Panc1 (cell line): ENCODE results near the gene SHISA8. TPM values are rescaled to one million over a fixed set of nuclear protein-coding genes. Genes with fewer than 3 reads are reported as not detected.

Experiments
- ATAC-seq: fragments of 200-7000 bp; cut with Tn5 transposase; 2 replicates; pipeline ENCODE4 v1.9.1; 2020; ENCODE audit warnings: mild to moderate bottlenecking, moderate library complexity
- BruUV-seq: library from RNA; stranded (reverse); fragments of 400-500 nt; replicated peaks from 2 replicates; lab custom pipeline; 2021; lab: Mats Ljungman, UMichigan
- CTCF ChIA-PET: fragments of 300-600 bp; sonication (Branson Sonifier 250); formaldehyde crosslinking; loops from one replicate; lab custom pipeline; 2022; ENCODE audit warnings: antibody characterized with exemption; lab: Charles Lee
- POLR2A ChIA-PET: fragments of 300-600 bp; sonication (Branson Sonifier 250); formaldehyde crosslinking; loops from one replicate; lab custom pipeline; 2022; ENCODE audit warnings: antibody characterized with exemption; lab: Charles Lee
- DNase-seq: peaks from one replicate; pipeline ENCODE4 v3.0.0-alpha.2; 2010; ENCODE audit warnings: low read depth, low spot score
- H3K27ac ChIP-seq: 2 replicates; pipeline ENCODE4 v1.5.1; 2011; ENCODE audit warnings: mild to moderate bottlenecking, low read length, inconsistent platforms
- H3K27me3 ChIP-seq: fragments of 200-500 bp; sonication (Bioruptor generic); 2 replicates; pipeline ENCODE4 v1.6.0; 2014; ENCODE audit warnings: low read length, inconsistent platforms; ENCODE audit not compliant: control insufficient read depth, insufficient read depth
- H3K36me3 ChIP-seq: fragments of 200-500 bp; sonication (Bioruptor generic); 2 replicates; pipeline ENCODE4 v1.5.1; 2014; ENCODE audit warnings: inconsistent platforms, mild to moderate bottlenecking, low read length, moderate library complexity; ENCODE audit not compliant: control insufficient read depth, insufficient read depth
- H3K4me1 ChIP-seq: 2 replicates; pipeline ENCODE4 v1.5.1; 2011; ENCODE audit warnings: inconsistent platforms, mild to moderate bottlenecking, low read length, moderate library complexity; ENCODE audit not compliant: control insufficient read depth, insufficient read depth
- H3K4me3 ChIP-seq, 2 experiments: 2 replicates each; pipeline ENCODE4 v1.5.1; 2011 to 2012; ENCODE audit warnings: low read depth in 2 of 2, low read length in 2 of 2, mild to moderate bottlenecking in 2 of 2, inconsistent platforms in 1 of 2, moderate library complexity in 1 of 2
- H3K9me3 ChIP-seq: fragments of 200-500 bp; sonication (Bioruptor generic); 2 replicates; pipeline ENCODE4 v1.5.1; 2014; ENCODE audit warnings: low read depth, mild to moderate bottlenecking, inconsistent platforms, low read length, moderate library complexity; ENCODE audit not compliant: control insufficient read depth, insufficient read depth
- POLR2AphosphoS5 ChIP-seq: IDR thresholded peaks from 2 replicates; pipeline ENCODE4 v1.6.1; 2012; ENCODE audit warnings: mild to moderate bottlenecking, low read depth, low read length, moderate library complexity
- SIN3A ChIP-seq: IDR thresholded peaks from 2 replicates; pipeline ENCODE4 v1.6.1; 2012; ENCODE audit warnings: low read depth, mild to moderate bottlenecking, low read length, moderate library complexity, borderline replicate concordance; ENCODE audit not compliant: insufficient read depth
- TCF7L2 ChIP-seq: IDR thresholded peaks from 2 replicates; pipeline ENCODE4 v1.6.1; 2011; ENCODE audit warnings: mild to moderate bottlenecking, low read depth, low read length, inconsistent platforms
- in situ Hi-C: cut with HindIII; loops from 2 replicates; pipeline ENCODE4 v1.10.0; 2016; ENCODE audit warnings: low sequenced_read_pairs, low pct_unique_long_range_greater_than_20kb
- intact Hi-C: fragments of 100-400 bp; cut with micrococcal nuclease; formaldehyde crosslinking; loops from one replicate; pipeline ENCODE4 v1.10.0; 2022; ENCODE audit not compliant: unreplicated experiment
- total RNA-seq: library from RNA; stranded (reverse); gene quantifications from one replicate; pipeline ENCODE4 v1.2.1, GENCODE V29; 2021; ENCODE audit not compliant: unreplicated experiment
- TF ChIP-seq, protein P1 (sequence below): fragments of 450-650 bp; IDR thresholded peaks from 2 replicates; pipeline ENCODE4 v1.5.1; 2017; ENCODE audit warnings: mild to moderate bottlenecking
- TF ChIP-seq, protein P2 (sequence below), 2 experiments: IDR thresholded peaks; 2 replicates each; pipeline ENCODE4 v1.6.1; 2011 to 2012; ENCODE audit warnings: low read depth in 2 of 2, control low read depth in 1 of 2, low read length in 1 of 2, mild to moderate bottlenecking in 1 of 2, moderate library complexity in 1 of 2; ENCODE audit not compliant: insufficient read depth in 1 of 2

The SHISA8 gene
- total RNA-seq, 1 experiment from 2014 or later: 0.62 TPM

DNA sequence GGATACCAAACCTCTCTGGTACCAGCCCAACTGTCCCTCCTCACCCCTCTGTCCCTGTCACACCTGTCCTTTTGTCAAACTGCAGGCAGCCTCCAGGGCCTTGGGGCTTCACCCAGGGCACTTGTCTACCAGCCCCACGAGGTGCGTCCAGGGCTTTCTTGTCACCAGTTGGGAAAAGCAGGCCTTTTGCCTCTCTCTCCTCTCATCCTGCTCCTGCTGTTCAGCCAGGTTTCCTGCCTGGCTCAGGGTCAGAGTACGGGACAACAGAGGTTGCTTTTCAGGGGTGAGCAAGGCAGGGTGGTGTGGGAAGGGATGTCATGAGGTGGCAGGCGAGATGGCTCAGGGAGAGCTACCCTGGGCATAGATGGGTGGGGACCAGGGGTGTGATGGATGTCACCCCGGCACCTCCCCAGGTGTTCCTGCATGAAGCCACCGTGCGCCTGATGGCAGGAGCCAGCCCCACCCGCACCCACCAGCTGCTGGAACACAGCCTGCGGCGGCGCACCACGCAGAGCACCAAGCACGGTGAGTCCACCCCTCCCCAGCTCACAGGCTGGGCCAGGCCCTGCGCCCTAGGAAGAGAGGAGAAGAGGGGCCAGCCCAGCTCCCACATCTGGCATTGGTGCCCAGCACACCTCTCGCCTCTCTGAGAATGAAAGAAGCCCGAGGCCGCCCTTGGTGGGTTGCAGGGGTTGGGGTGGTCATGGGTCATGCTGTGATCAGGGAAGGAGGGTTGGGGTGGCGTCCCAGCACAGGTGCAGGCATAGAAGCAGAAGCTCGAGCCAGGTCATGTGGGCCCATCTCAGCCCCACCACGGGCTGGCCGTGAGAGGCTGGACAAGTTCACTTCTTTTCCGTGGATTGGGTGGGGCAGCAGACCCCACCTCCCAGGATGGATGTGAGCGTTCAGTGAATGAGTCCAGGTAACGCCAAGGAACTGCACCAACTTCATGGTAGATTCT lies 10.1 kb downstream of the SHISA8 start:
- TF ChIP-seq, protein P1, sequence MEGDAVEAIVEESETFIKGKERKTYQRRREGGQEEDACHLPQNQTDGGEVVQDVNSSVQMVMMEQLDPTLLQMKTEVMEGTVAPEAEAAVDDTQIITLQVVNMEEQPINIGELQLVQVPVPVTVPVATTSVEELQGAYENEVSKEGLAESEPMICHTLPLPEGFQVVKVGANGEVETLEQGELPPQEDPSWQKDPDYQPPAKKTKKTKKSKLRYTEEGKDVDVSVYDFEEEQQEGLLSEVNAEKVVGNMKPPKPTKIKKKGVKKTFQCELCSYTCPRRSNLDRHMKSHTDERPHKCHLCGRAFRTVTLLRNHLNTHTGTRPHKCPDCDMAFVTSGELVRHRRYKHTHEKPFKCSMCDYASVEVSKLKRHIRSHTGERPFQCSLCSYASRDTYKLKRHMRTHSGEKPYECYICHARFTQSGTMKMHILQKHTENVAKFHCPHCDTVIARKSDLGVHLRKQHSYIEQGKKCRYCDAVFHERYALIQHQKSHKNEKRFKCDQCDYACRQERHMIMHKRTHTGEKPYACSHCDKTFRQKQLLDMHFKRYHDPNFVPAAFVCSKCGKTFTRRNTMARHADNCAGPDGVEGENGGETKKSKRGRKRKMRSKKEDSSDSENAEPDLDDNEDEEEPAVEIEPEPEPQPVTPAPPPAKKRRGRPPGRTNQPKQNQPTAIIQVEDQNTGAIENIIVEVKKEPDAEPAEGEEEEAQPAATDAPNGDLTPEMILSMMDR: no peak
- TF ChIP-seq, protein P2, sequence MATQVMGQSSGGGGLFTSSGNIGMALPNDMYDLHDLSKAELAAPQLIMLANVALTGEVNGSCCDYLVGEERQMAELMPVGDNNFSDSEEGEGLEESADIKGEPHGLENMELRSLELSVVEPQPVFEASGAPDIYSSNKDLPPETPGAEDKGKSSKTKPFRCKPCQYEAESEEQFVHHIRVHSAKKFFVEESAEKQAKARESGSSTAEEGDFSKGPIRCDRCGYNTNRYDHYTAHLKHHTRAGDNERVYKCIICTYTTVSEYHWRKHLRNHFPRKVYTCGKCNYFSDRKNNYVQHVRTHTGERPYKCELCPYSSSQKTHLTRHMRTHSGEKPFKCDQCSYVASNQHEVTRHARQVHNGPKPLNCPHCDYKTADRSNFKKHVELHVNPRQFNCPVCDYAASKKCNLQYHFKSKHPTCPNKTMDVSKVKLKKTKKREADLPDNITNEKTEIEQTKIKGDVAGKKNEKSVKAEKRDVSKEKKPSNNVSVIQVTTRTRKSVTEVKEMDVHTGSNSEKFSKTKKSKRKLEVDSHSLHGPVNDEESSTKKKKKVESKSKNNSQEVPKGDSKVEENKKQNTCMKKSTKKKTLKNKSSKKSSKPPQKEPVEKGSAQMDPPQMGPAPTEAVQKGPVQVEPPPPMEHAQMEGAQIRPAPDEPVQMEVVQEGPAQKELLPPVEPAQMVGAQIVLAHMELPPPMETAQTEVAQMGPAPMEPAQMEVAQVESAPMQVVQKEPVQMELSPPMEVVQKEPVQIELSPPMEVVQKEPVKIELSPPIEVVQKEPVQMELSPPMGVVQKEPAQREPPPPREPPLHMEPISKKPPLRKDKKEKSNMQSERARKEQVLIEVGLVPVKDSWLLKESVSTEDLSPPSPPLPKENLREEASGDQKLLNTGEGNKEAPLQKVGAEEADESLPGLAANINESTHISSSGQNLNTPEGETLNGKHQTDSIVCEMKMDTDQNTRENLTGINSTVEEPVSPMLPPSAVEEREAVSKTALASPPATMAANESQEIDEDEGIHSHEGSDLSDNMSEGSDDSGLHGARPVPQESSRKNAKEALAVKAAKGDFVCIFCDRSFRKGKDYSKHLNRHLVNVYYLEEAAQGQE (IDR thresholded peaks at IDR 0.05; ENCODE audit: insufficient read depth in 1 of 2, low read depth in 2 of 2, low read length in 1 of 2): no peak
- TF ChIP-seq POLR2AphosphoS5: no peak
- TF ChIP-seq SIN3A: no peak
- TF ChIP-seq TCF7L2: no peak
- ATAC-seq: no peak

DNA sequence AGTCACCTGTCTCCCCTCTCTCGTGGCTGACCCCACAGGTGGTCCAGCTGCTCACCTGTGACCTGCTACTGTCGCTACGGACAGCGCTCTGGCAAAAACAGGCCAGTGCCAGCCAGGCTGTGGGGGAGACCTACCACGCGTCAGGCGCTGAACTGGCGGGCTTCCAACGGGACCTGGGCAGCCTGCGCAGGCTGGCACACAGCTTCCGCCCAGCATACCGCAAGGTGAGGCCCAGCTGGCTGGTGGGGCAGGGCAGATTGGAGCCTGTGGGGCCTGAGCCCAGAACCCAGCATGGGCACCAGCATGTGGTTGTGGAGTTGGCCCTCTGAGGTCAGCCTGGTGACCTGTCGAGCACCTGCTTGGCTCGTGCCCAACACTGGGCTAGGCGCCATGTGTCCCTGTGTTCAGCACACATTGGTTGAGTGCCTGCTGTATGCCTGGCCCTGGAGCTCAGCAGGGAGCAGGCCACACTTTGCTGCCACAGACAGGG lies 11.9 kb downstream of the SHISA8 start:
- no peak overlapping the region for H3K27ac ChIP-seq
- in situ Hi-C loops (no loop called here), intact Hi-C loops (no loop called here)
- H3K4me3 ChIP-seq: no peak overlapping the region
- POLR2A ChIA-PET: interaction anchor here (0.7 kb wide), 1 partner anchor 105 kb away, joined by 3 read pairs; no protein-coding TSS in a partner anchor
- H3K9me3 ChIP-seq: no peaks in the 10 kb centered on the region
- ATAC-seq: no peak
- DNase-seq: no peak
- BruUV-seq: no TSS peak
- no peaks in the 10 kb centered on the region for H3K27me3 ChIP-seq
- CTCF ChIA-PET: no interaction called here
- H3K36me3 ChIP-seq: no peaks in the 10 kb centered on the region
- H3K4me1 ChIP-seq: no peaks in the 10 kb centered on the region
- TF ChIP-seq TCF7L2 (no peak), SIN3A (no peak)
- TF ChIP-seq, protein P1: no peak

More for the DNA sequence above, 10.1 kb downstream of the SHISA8 start:
- Histone ChIP-seq H3K27me3 (no peaks in the 10 kb centered on the region), H3K4me3 (no peak overlapping the region), H3K36me3 (no peaks in the 10 kb centered on the region), H3K4me1 (no peaks in the 10 kb centered on the region; the same call in 1 of the 2 replicates), H3K27ac (no peak overlapping the region), H3K9me3 (no peaks in the 10 kb centered on the region)
- no peak for DNase-seq
- CTCF ChIA-PET: no interaction called here
- no TSS peak for BruUV-seq
- intact Hi-C loops (no loop called here), in situ Hi-C loops (no loop called here)
- POLR2A ChIA-PET: no interaction called here
